Suprapubic skin (tissue), 4 donors: ENCODE data around the gene CHST8. TPM values are rescaled to one million over a fixed set of nuclear protein-coding genes. Genes with fewer than 3 reads are reported as not detected.

Experiments used
- DNase-seq, 2 donors: peaks; one replicate each; pipeline ENCODE4 v3.0.0-alpha.2; 2019; ENCODE audit warnings: low spot score in 2 of 2
- H3K27ac ChIP-seq: fragments of 200-600 bp; sonication (generic); one replicate; pipeline ENCODE4 v1.5.1; 2019
- H3K27me3 ChIP-seq: fragments of 200-600 bp; sonication (generic); one replicate; pipeline ENCODE4 v1.5.1; 2019
- H3K36me3 ChIP-seq: fragments of 200-600 bp; sonication (generic); one replicate; pipeline ENCODE4 v1.5.1; 2019
- H3K4me1 ChIP-seq: fragments of 200-600 bp; sonication (generic); one replicate; pipeline ENCODE4 v1.5.1; 2019
- H3K4me3 ChIP-seq: fragments of 200-600 bp; sonication (generic); one replicate; pipeline ENCODE4 v1.5.1; 2019; ENCODE audit warnings: mild to moderate bottlenecking
- H3K9me3 ChIP-seq: fragments of 200-600 bp; sonication (generic); one replicate; pipeline ENCODE4 v1.5.1; 2019
- CTCF ChIP-seq, 2 donors: fragments of 200-600 bp in 1 of 2; fragments of 450-650 bp in 1 of 2; sonication (generic) in 1 of 2; IDR thresholded peaks; one replicate each; pipeline ENCODE4 v1.5.1; 2016 to 2019; ENCODE audit warnings: antibody characterized with exemption in 2 of 2, mild to moderate bottlenecking in 1 of 2, moderate library complexity in 1 of 2
- EP300 ChIP-seq: sonication (generic); formaldehyde crosslinking; IDR thresholded peaks from one replicate; pipeline ENCODE4 v1.6.1; 2017; ENCODE audit warnings: antibody characterized with exemption
- POLR2A ChIP-seq, 2 donors: fragments of 450-650 bp; IDR thresholded peaks; one replicate each; pipeline ENCODE4 v1.6.1; 2017; ENCODE audit warnings: antibody characterized with exemption in 2 of 2, mild to moderate bottlenecking in 2 of 2, moderate library complexity in 2 of 2
- POLR2AphosphoS5 ChIP-seq, 3 donors: sonication (generic); formaldehyde crosslinking; IDR thresholded peaks; one replicate each; pipeline ENCODE4 v1.6.1; 2017; ENCODE audit warnings: antibody characterized with exemption in 3 of 3
- WGBS: methylation state at CpG from one replicate; pipeline ENCODE4 v1.1.5; 2018; 5-methylcytosine and 5-hydroxymethylcytosine counted together
- total RNA-seq, 4 donors: library from RNA; depleted of rRNA; stranded (reverse); fragments of >200 nt; gene quantifications; one replicate each; pipeline ENCODE4 v1.1.0, GENCODE V29; 2016

The CHST8 gene
- total RNA-seq, 4 donors from 2014 or later, result 0.36 TPM; not detected in 3

- Histone ChIP-seq H3K27ac (no peak overlapping the region), H3K36me3 (peaks cover 43% of the 10 kb centered on the region), H3K4me1 (peaks cover 34% of the 10 kb centered on the region), H3K9me3 (no peaks in the 10 kb centered on the region), H3K4me3 (no peak overlapping the region), H3K27me3 (no peaks in the 10 kb centered on the region)
- WGBS, result 67% methylated on average over 1 of the region's 1 CpG
- DNase-seq, result no peak
- no peak for TF ChIP-seq POLR2AphosphoS5 (IDR thresholded peaks at IDR 0.05)
- no peak for TF ChIP-seq EP300
- no peak for TF ChIP-seq CTCF (IDR thresholded peaks at IDR 0.05)
- TF ChIP-seq POLR2A (IDR thresholded peaks at IDR 0.05), result no peak
Measured at GRCh38 chr19:33808399-33808798, 186.6 kb downstream of the CHST8 start.

- TF ChIP-seq EP300, result no peak
- TF ChIP-seq CTCF (IDR thresholded peaks at IDR 0.05), result no peak
- TF ChIP-seq POLR2AphosphoS5 (IDR thresholded peaks at IDR 0.05), result no peak
- TF ChIP-seq POLR2A (IDR thresholded peaks at IDR 0.05), result no peak
- Histone ChIP-seq H3K4me1 (peaks cover 31% of the 10 kb centered on the region), H3K36me3 (peaks cover 47% of the 10 kb centered on the region), H3K4me3 (no peak overlapping the region), H3K27me3 (no peaks in the 10 kb centered on the region), H3K9me3 (no peaks in the 10 kb centered on the region), H3K27ac (no peak overlapping the region)
- 91% methylated on average over 6 of the region's 6 CpGs for WGBS
- DNase-seq, result no peak
Measured at GRCh38 chr19:33809960-33810359, 188.2 kb downstream of the CHST8 start.

- Histone ChIP-seq H3K9me3 (no peaks in the 10 kb centered on the region), H3K27ac (no peak overlapping the region), H3K4me3 (no peak overlapping the region), H3K27me3 (no peaks in the 10 kb centered on the region), H3K36me3 (peaks cover 47% of the 10 kb centered on the region), H3K4me1 (peaks cover 31% of the 10 kb centered on the region)
- DNase-seq, result no peak
- TF ChIP-seq CTCF (IDR thresholded peaks at IDR 0.05), result no peak
- TF ChIP-seq POLR2AphosphoS5 (IDR thresholded peaks at IDR 0.05), result no peak
- WGBS, result 94% methylated on average over 7 of the region's 11 CpGs
Measured at GRCh38 chr19:33810821-33811220, 189.1 kb downstream of the CHST8 start.

GRCh38 chr19:33811246-33811645 lies 189.5 kb downstream of the CHST8 start:
- Histone ChIP-seq H3K27me3 (no peaks in the 10 kb centered on the region), H3K27ac (no peak overlapping the region), H3K9me3 (no peaks in the 10 kb centered on the region), H3K36me3 (peaks cover 47% of the 10 kb centered on the region), H3K4me3 (no peak overlapping the region), H3K4me1 (peaks cover 31% of the 10 kb centered on the region)
- TF ChIP-seq POLR2A (IDR thresholded peaks at IDR 0.05) (no peak), POLR2AphosphoS5 (IDR thresholded peaks at IDR 0.05) (no peak), CTCF (IDR thresholded peaks at IDR 0.05) (no peak), EP300 (no peak)
- WGBS, result 97% methylated on average over 41 of the region's 41 CpGs
- DNase-seq, result peak in 1 of 2 donors; percentile 53

- no peak overlapping the region for H3K4me3 ChIP-seq
- WGBS, result 82% methylated on average over 13 of the region's 14 CpGs
- DNase-seq, result peak in 1 of 2 donors; percentile 27
- no peaks in the 10 kb centered on the region for H3K9me3 ChIP-seq
- no peak overlapping the region for H3K27ac ChIP-seq
- H3K36me3 ChIP-seq, result peaks cover 43% of the 10 kb centered on the region
- TF ChIP-seq POLR2AphosphoS5 (IDR thresholded peaks at IDR 0.05) (no peak), POLR2A (IDR thresholded peaks at IDR 0.05) (no peak), CTCF (IDR thresholded peaks at IDR 0.05) (no peak), EP300 (no peak)
- H3K4me1 ChIP-seq, result peaks cover 29% of the 10 kb centered on the region
- H3K27me3 ChIP-seq, result no peaks in the 10 kb centered on the region
Measured at GRCh38 chr19:33811736-33812387, 190.1 kb downstream of the CHST8 start.
